ENCODE data around the gene GREB1L. TPM values are rescaled to one million over a fixed set of nuclear protein-coding genes. Genes with fewer than 3 reads are reported as not detected.
"Not testable (repeated sequence)": the region's sequence is repeated elsewhere in the genome, so short reads cannot be mapped to it uniquely, and the experiment has no call there.

The GREB1L gene
- total RNA-seq, 1 experiment from 2014 or later = 3.0 TPM

DNA sequence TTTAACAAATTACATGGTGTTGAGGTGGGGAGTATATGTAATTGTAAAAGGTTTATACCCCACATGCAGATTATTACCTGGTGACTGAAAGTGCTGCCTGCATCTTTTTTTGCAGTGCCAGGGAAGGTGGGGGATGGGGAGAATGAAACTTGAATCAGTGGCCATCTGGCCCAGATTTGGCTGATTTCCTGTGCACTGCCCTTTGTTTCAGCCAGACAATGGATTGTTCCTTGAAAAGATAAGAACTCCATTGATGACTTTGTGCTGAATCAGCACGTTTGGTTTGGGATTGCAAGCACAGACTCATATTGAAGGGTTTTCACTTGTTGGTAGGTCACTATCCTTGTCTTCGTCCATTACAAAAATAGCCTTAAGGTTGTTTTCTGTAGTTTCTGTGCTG is 20.9 kb downstream of the GREB1L start:
- DNase-seq (ENCODE audit: low read depth) = peak; percentile 14

GRCh38 chr18:21264651-21265050 is 22.6 kb downstream of the GREB1L start:
- no peak for DNase-seq (ENCODE audit: low read depth)

GRCh38 chr18:21265971-21266673 is 24.1 kb downstream of the GREB1L start:
- no peak for DNase-seq (ENCODE audit: low read depth)

- DNase-seq (ENCODE audit: low read depth) = no peak
These were observed 25.4 kb downstream of the GREB1L start for GRCh38 chr18:21267400-21267799.

GRCh38 chr18:21269349-21269748 is 27.3 kb downstream of the GREB1L start:
- DNase-seq (ENCODE audit: low read depth) = no peak

DNA sequence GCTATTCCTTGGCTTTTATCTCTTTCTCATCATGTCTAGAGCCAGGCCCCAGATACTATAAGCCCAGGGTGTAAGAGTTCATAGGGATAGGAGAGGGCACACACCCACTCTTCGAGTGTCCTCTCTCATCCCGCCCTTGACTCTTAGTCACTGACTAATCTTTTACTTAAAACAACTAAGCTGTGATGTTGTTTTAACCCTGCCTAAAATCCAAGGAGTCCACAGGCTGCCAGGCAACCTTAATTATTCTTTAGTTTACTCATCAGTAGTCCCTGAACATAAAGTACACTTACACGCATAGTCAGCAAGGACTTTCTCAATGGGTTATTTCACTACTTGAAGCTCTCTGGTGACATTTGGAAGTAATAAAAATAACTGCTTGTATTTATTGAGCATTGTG is 28.4 kb downstream of the GREB1L start:
- DNase-seq (ENCODE audit: low read depth) = no peak

GRCh38 chr18:21272016-21272579 is 30.1 kb downstream of the GREB1L start:
- DNase-seq (ENCODE audit: low read depth) = no peak

- no peak for DNase-seq (ENCODE audit: low read depth)
These were observed 31.5 kb downstream of the GREB1L start for GRCh38 chr18:21273568-21273967.

- DNase-seq (ENCODE audit: low read depth) = no peak
These were observed 33.6 kb downstream of the GREB1L start for GRCh38 chr18:21275645-21276044.

GRCh38 chr18:21277578-21277977 is 35.5 kb downstream of the GREB1L start:
- no peak for DNase-seq (ENCODE audit: low read depth)

DNA sequence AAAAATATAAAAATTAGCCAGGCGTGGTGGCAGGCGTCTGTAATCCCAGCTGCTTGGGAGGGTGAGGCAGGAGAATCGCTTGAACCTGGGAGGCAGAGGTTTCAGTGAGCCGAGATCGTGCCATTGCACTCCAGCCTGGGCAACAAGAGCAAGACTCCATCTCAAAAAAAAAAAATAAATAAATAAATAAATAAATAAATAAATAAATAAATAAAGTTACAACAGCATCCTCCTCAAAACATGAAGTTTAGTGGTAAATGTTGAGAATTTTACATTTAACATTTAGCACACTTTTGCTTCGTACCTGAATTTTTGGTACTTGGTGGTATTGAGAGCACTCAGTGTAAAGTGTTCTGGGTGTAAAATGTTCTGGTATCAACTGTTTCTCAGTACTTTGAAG is 36.2 kb downstream of the GREB1L start:
- DNase-seq (ENCODE audit: low read depth) = not testable (repeated sequence)

GRCh38 chr18:21281603-21282002 is 39.6 kb downstream of the GREB1L start:
- no peak for DNase-seq (ENCODE audit: low read depth)

- DNase-seq (ENCODE audit: low read depth) = no peak
These were observed 42.5 kb downstream of the GREB1L start for GRCh38 chr18:21284540-21284939.

GRCh38 chr18:21289827-21290226 is 47.8 kb downstream of the GREB1L start:
- no peak for DNase-seq (ENCODE audit: low read depth)

DNA sequence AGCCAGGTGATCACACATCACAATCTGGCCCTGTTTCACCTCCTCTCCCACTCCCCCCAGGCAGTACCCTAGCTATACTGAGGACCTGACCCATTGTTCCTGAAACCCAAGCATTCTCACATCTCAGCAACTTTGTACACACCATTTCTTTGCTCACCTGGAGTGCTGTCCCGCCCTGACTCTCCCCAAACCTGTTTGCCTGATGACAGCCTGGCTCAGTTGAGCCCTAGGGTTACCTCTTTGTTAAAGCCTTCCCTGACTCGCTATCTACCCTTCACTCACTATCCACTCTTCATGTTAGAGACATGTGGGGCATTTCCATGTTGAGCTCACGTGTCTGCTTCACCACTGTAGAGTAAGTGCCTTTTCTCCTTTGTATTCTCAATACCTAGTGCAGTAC is 49.1 kb downstream of the GREB1L start:
- no peak for DNase-seq (ENCODE audit: low read depth)

GRCh38 chr18:21293479-21293878 is 51.4 kb downstream of the GREB1L start:
- DNase-seq (ENCODE audit: low read depth) = no peak

DNA sequence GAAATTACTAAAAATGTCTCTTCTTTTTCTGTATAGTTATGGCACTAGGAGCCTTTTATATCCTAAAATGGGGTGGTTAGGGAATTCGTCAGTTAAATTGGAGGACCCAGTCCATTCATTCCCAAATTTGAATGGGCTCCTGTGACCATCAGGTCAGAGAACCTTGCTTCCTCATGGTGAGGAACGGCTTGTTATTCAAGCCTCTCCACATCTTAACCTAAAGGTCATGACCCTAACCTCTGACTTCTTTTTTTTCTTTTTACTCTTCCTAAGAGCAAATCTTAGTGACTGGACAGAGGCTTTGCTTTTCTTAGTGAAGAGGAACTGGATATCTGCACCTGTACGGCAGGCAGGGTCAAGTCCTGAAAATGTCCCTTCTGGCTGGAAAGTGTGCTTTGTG is 53.1 kb downstream of the GREB1L start:
- no peak for DNase-seq (ENCODE audit: low read depth)

- no peak for DNase-seq (ENCODE audit: low read depth)
These were observed 54.0 kb downstream of the GREB1L start for GRCh38 chr18:21296045-21296444.

GRCh38 chr18:21298351-21298750 is 56.3 kb downstream of the GREB1L start:
- no peak for DNase-seq (ENCODE audit: low read depth)

- no peak for DNase-seq (ENCODE audit: low read depth)
These were observed 58.2 kb downstream of the GREB1L start for GRCh38 chr18:21300035-21300907.

DNA sequence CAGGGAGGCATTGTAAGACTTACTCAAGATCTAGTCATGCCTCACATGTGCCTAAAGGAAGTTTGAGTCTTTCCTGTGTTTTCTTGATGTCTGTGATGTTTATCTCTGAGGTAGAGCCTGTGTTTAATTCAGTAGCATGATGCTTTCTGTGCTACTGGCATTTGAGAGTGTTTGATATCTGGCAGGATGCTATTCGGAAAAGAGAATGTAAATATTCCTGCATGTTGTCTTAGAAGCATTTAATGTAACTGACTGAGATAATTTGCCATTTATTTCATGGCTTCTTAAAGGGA is 58.8 kb downstream of the GREB1L start:
- DNase-seq (ENCODE audit: low read depth) = peak; percentile 18

- DNase-seq (ENCODE audit: low read depth) = no peak
These were observed 61.4 kb downstream of the GREB1L start for GRCh38 chr18:21303445-21303844.

DNA sequence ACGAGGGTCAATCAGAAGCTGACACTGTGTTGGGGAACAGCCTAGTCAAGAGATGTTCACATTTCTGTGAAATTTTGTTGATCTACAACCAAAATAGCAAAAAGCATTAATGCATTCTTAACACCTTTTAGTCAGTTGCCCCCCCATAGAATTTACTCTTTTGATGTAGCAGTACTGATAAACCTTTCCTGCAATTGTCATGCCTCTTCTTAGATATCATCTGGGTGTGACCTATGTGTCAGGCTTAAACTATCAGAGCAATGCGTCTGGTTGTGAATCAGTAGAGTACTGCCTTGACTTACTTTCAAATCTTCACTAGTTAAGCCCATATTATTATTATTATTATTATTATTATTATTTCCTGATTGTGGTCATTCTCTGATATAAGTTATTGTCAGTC is 61.9 kb downstream of the GREB1L start:
- no peak for DNase-seq (ENCODE audit: low read depth)

Measured in HT1080 (cell line).